Measurements from ENCODE around the gene USP34. TPM values are rescaled to one million over a fixed set of nuclear protein-coding genes. Genes with fewer than 3 reads are reported as not detected.

Gene USP34
- total RNA-seq, 1 donor from 2014 or later, result 176 TPM

DNA sequence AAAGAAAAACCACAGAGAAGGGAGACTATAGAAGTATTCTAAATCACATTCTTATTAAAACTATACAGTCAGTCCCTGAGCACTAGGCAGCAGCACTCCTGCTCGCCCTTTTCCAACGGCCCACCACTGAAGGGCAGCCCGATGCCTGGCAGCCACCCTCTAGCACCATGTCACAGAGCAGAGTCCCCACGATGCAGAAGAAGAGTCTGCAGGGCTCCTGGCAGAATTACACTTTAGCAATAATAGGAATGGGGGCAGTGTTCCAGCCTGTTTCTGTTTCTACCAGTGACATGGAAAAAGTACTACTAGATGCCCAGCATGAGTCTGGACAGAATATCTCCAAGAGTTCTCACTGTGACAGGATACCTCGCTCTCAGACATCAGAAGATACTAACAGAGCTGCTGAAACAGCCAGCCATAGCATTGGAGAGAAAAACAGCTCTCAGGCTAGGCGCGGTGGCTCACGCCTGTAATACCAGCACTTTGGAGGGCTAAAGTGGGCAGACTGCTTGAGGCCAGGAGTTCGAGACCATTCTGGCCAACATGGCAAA lies 221.3 kb downstream of the USP34 start:
- Mint-ChIP-seq H3K27ac (no peak overlapping the region), H3K4me1 (no peaks in the 10 kb centered on the region), H3K36me3 (ENCODE audit: low read depth) (peaks cover 73% of the 10 kb centered on the region), H3K9me3 (no peaks in the 10 kb centered on the region), H3K4me3 (no peak overlapping the region), H3K27me3 (no peaks in the 10 kb centered on the region)
- DNase-seq (no peak), ATAC-seq (ENCODE audit: low read depth) (no peak)
- no peak for TF ChIP-seq CTCF (IDR thresholded peaks at IDR 0.05)
- CTCF ChIA-PET, result no interaction called here
- intact Hi-C loops (cut with micrococcal nuclease), result no loop called here
- POLR2A ChIA-PET, result no interaction called here

DNA sequence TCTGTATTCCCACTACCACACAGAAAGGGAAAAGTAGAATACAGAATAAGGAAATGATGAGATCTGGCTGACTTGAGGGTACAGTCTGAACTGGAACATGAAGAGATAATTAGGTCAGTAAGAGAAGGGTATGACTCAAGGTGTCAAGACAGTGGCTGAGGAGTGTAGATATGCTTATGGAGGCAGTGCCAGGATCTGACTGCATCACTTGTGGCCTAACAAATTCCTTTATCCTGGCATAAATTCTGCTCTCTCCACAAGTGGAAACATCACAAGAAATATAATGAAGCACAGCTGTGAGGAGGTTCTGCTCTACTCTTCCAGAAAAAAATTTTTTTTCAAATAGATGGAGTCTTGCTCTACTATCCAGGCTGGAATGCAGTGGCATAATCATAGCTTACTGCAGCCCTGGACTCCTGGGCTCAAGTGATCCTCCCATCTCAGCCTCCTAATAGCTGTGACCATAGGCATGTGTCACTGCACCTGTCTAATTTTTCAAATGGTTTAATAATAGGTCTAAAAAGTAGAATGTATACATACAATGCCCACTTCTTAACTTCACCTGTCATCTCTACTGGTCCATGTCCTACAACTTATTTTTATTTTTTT lies 223.6 kb downstream of the USP34 start:
- no peak overlapping the region for H3K4me3 Mint-ChIP-seq
- ChIA-PET CTCF (no interaction called here), POLR2A (no interaction called here)
- no peaks in the 10 kb centered on the region for H3K27me3 Mint-ChIP-seq
- ATAC-seq (ENCODE audit: low read depth), result no peak
- no peak for TF ChIP-seq CTCF (IDR thresholded peaks at IDR 0.05)
- H3K36me3 Mint-ChIP-seq (ENCODE audit: low read depth), result peaks cover 69% of the 10 kb centered on the region
- no peaks in the 10 kb centered on the region for H3K9me3 Mint-ChIP-seq
- no peak for DNase-seq
- H3K27ac Mint-ChIP-seq, result no peak overlapping the region
- H3K4me1 Mint-ChIP-seq, result no peaks in the 10 kb centered on the region
- intact Hi-C loops (cut with micrococcal nuclease), result no loop called here

DNA sequence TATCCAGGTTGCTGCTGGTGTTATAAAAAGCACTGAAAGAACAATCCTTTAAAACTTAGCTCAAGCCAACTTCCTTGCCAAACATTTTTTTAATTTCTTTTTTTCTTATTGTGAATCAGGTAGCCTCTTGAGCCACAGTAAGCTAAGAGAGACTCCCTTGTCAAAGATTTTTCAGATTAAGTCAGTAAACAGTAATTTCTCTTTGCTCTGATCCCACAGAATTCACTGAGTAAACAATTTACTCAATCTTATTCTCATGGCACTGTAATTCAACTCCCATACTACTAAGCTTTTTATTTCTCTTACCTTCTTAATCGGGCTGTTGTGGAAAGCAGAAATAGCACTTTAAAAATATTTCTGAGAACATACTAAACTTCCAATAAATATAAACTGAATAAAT lies 226.2 kb downstream of the USP34 start:
- no peaks in the 10 kb centered on the region for H3K4me1 Mint-ChIP-seq
- peaks cover 68% of the 10 kb centered on the region for H3K36me3 Mint-ChIP-seq (ENCODE audit: low read depth)
- no peak for TF ChIP-seq CTCF (IDR thresholded peaks at IDR 0.05)
- H3K27me3 Mint-ChIP-seq, result no peaks in the 10 kb centered on the region
- ATAC-seq (ENCODE audit: low read depth), result no peak
- no peak overlapping the region for H3K4me3 Mint-ChIP-seq
- CTCF ChIA-PET, result interaction anchor here (0.7 kb wide), 1 partner anchor 109 kb away, joined by 4 read pairs; no protein-coding TSS in a partner anchor
- intact Hi-C loops (cut with micrococcal nuclease), result no loop called here
- H3K27ac Mint-ChIP-seq, result no peak overlapping the region
- no peaks in the 10 kb centered on the region for H3K9me3 Mint-ChIP-seq
- no peak for DNase-seq
- POLR2A ChIA-PET, result interaction anchor here (0.7 kb wide), 1 partner anchor 40 kb away, joined by 6 read pairs; no protein-coding TSS in a partner anchor

DNA sequence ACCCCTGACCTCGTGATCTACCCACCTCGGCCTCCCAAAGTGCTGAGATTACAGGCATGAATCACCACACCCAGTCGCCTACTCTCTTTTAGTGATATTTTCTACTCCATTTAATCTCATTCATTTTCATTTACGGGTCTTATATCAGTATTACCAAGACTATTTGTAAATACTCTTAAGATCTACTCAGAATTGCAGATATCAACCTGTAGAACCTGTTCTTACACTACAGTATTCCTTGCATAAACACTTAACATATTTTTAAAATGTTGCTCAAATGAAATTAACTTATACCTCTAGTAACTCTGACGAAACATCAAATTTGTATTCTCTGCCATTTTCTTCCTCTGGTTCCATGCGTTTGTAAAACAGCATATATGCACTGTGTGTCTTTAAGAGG lies 229.6 kb downstream of the USP34 start:
- no peak for TF ChIP-seq CTCF (IDR thresholded peaks at IDR 0.05)
- DNase-seq (no peak), ATAC-seq (ENCODE audit: low read depth) (no peak)
- Mint-ChIP-seq H3K9me3 (no peaks in the 10 kb centered on the region), H3K4me1 (peaks cover 20% of the 10 kb centered on the region), H3K27me3 (no peaks in the 10 kb centered on the region), H3K4me3 (no peak overlapping the region), H3K27ac (no peak overlapping the region), H3K36me3 (ENCODE audit: low read depth) (peaks cover 55% of the 10 kb centered on the region)
- intact Hi-C loops (cut with micrococcal nuclease), result no loop called here
- ChIA-PET POLR2A (no interaction called here), CTCF (no interaction called here)

DNA sequence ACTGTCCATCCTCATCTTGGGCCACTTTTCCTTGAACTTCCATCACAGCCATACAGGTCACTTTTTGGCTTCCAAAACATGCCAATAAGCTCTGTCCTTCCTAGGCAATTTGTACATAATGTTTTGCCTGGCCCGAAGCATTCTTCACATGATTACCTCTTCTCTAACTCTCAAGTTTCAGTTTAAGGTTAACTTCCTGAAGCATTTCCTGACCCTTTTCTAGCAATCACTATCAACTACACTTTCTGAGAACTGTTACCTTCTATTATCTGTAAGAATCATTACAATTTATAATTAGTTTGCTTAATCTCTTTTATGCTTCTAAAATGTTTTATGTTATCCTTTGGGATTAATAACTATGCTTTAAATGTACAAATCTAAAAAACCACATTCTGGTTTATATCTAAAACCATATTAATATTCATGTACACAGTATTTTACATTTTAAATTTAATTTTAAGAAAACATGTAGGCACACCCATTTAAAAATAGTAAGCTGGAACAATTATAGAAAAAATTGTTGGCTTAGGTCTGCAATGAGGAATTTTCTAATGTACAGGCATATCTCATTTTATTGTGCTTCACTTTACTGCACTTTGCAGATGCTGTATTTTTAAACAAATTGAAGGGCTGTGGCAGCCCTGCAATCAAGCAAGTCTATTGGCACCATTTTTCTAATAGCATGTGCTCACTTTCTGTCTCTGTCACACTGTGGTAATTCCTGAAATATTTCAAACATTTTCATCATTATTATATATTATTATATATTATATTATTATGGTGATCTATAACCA lies 232.5 kb downstream of the USP34 start:
- POLR2A ChIA-PET, result interaction anchor here (0.6 to 0.7 kb wide), 2 partner anchors 21 to 258 kb away, joined by 3 to 5 read pairs; no protein-coding TSS in a partner anchor
- no peak for ATAC-seq (ENCODE audit: low read depth)
- CTCF ChIA-PET, result no interaction called here
- Mint-ChIP-seq H3K9me3 (no peaks in the 10 kb centered on the region), H3K4me1 (peaks cover 20% of the 10 kb centered on the region), H3K36me3 (ENCODE audit: low read depth) (peaks cover 50% of the 10 kb centered on the region), H3K4me3 (no peak overlapping the region), H3K27me3 (no peaks in the 10 kb centered on the region), H3K27ac (no peak overlapping the region)
- DNase-seq, result no peak
- intact Hi-C loops (cut with micrococcal nuclease), result loop anchor here (5.0 kb wide), 1 partner anchor 36 kb away; no protein-coding TSS in a partner anchor
- TF ChIP-seq CTCF (IDR thresholded peaks at IDR 0.05), result no peak
